Upper lobe of left lung (tissue), 6 donors: Measurements from ENCODE around the gene CRIP2. TPM values are rescaled to one million over a fixed set of nuclear protein-coding genes. Genes with fewer than 3 reads are reported as not detected.

Experiments used
- ATAC-seq, 2 donors: fragments of 200-7000 bp; cut with Tn5 transposase; one replicate each; pipeline ENCODE4 v1.9.1; 2022; ENCODE audit warnings: mild to moderate bottlenecking in 2 of 2, moderate library complexity in 2 of 2; ENCODE audit not compliant: low FRiP score in 2 of 2
- DNase-seq, 2 donors: peaks; one replicate each; pipeline ENCODE4 v3.0.0-alpha.2; 2019 to 2020
- H3K27ac ChIP-seq, 4 donors: fragments of 200-600 bp; sonication (generic); one replicate each; pipeline ENCODE4 v1.5.1; 2016 to 2019
- H3K27me3 ChIP-seq, 4 donors: fragments of 200-600 bp; sonication (generic); one replicate each; pipeline ENCODE4 v1.5.1; 2017 to 2019
- H3K36me3 ChIP-seq, 4 donors: fragments of 200-600 bp; sonication (generic); one replicate each; pipeline ENCODE4 v1.5.1; 2016 to 2019
- H3K4me1 ChIP-seq, 4 donors: fragments of 200-600 bp; sonication (generic); one replicate each; pipeline ENCODE4 v1.5.1; 2018 to 2019
- H3K4me3 ChIP-seq, 4 donors: fragments of 200-600 bp; sonication (generic); one replicate each; pipeline ENCODE4 v1.5.1; 2017 to 2019; ENCODE audit warnings: mild to moderate bottlenecking in 2 of 4, moderate library complexity in 1 of 4
- H3K9me3 ChIP-seq, 4 donors: fragments of 200-600 bp; sonication (generic); one replicate each; pipeline ENCODE4 v1.5.1; 2018 to 2019
- CTCF ChIP-seq, 6 experiments: fragments of 450-650 bp in 4 of 6; fragments of 200-600 bp in 2 of 6; sonication (generic) in 2 of 6; IDR thresholded peaks; one replicate each; pipeline ENCODE4 v1.5.1; 2016 to 2019; ENCODE audit warnings: antibody characterized with exemption in 6 of 6
- EP300 ChIP-seq, 4 donors: sonication (generic); formaldehyde crosslinking; IDR thresholded peaks; one replicate each; pipeline ENCODE4 v1.5.1; 2017; ENCODE audit warnings: antibody characterized with exemption in 4 of 4, control low read depth in 2 of 4
- POLR2A ChIP-seq, 4 donors: fragments of 450-650 bp; IDR thresholded peaks; one replicate each; pipeline ENCODE4 v1.5.1; 2016 to 2017; ENCODE audit warnings: antibody characterized with exemption in 4 of 4, mild to moderate bottlenecking in 2 of 4
- POLR2AphosphoS5 ChIP-seq, 2 donors: sonication (generic); formaldehyde crosslinking; IDR thresholded peaks; one replicate each; pipeline ENCODE4 v1.5.1; 2017; ENCODE audit warnings: antibody characterized with exemption in 2 of 2
- WGBS, 2 donors: methylation state at CpG; one replicate each; pipeline ENCODE4 v1.1.5; 2017 to 2018; 5-methylcytosine and 5-hydroxymethylcytosine counted together
- total RNA-seq, 6 donors: library from RNA; depleted of rRNA in 4 of 6; stranded (reverse); fragments of >200 nt in 4 of 6; gene quantifications; one replicate each; pipeline versions ENCODE4 v1.1.0 to v1.2.1, GENCODE V29; 2016 to 2021
- donor health status: DM: no; HTN: no; CAD: no; lungs with moderate emphysema.
- donor health status: DM: no; HTN: yes; CAD: no; lungs with severe emphysema.

Gene CRIP2
- total RNA-seq, 6 donors from 2014 or later, result 55.5 to 422 (median 190) TPM

- Histone ChIP-seq H3K4me1 (no peaks in the 10 kb centered on the region), H3K27ac (no peak overlapping the region), H3K9me3 (no peaks in the 10 kb centered on the region), H3K36me3 (peaks cover 0 to 35% (median 12%) of the 10 kb centered on the region in 4 donors), H3K27me3 (no peaks in the 10 kb centered on the region), H3K4me3 (no peak overlapping the region)
- ATAC-seq (no peak), DNase-seq (peak in 1 of 2 donors; percentile 54)
- TF ChIP-seq CTCF (IDR thresholded peaks at IDR 0.05), result no peak
- TF ChIP-seq EP300 (IDR thresholded peaks at IDR 0.05), result no peak
- TF ChIP-seq POLR2A (IDR thresholded peaks at IDR 0.05), result no peak
- no peak for TF ChIP-seq POLR2AphosphoS5 (IDR thresholded peaks at IDR 0.05)
- WGBS, 2 donors, result 84 to 100% methylated on average over 2 to 12 of the region's 12 CpGs
Observed at GRCh38 chr14:105442834-105443233, 31.8 kb upstream of the CRIP2 start.

- Histone ChIP-seq H3K36me3 (peaks cover 0 to 31% (median 12%) of the 10 kb centered on the region in 4 donors), H3K27ac (no peak overlapping the region), H3K9me3 (no peaks in the 10 kb centered on the region), H3K4me1 (peaks cover 7 to 9% (median 7%) of the 10 kb centered on the region in 4 donors), H3K27me3 (no peaks in the 10 kb centered on the region), H3K4me3 (no peak overlapping the region)
- 91% methylated on average over 10 to 17 of the region's 17 CpGs for WGBS, 2 donors
- DNase-seq (peak in 1 of 2 donors; percentile 64), ATAC-seq (no peak)
- TF ChIP-seq EP300 (IDR thresholded peaks at IDR 0.05) (no peak), POLR2A (IDR thresholded peaks at IDR 0.05) (no peak), CTCF (IDR thresholded peaks at IDR 0.05) (no peak), POLR2AphosphoS5 (IDR thresholded peaks at IDR 0.05) (no peak)
Observed at GRCh38 chr14:105444859-105445258, 29.8 kb upstream of the CRIP2 start.

GRCh38 chr14:105445290-105445689 lies 29.3 kb upstream of the CRIP2 start:
- 91 to 92% methylated on average over 11 to 23 of the region's 24 CpGs for WGBS, 2 donors
- H3K36me3 ChIP-seq, result peaks cover 0 to 35% (median 16%) of the 10 kb centered on the region in 4 donors

GRCh38 chr14:105445901-105446845 lies 28.4 kb upstream of the CRIP2 start:
- DNase-seq (peak in 1 of 2 donors; percentile 62), ATAC-seq (no peak)
- Histone ChIP-seq H3K36me3 (peaks cover 0 to 44% (median 23%) of the 10 kb centered on the region in 4 donors), H3K27ac (no peak overlapping the region), H3K4me1 (peaks cover 7 to 9% (median 7%) of the 10 kb centered on the region in 4 donors), H3K9me3 (no peaks in the 10 kb centered on the region), H3K27me3 (no peaks in the 10 kb centered on the region), H3K4me3 (no peak overlapping the region)
- WGBS, 2 donors, result 93 to 96% methylated on average over 17 to 18 of the region's 26 CpGs
- TF ChIP-seq CTCF (IDR thresholded peaks at IDR 0.05), result no peak
- TF ChIP-seq EP300 (IDR thresholded peaks at IDR 0.05), result no peak
- TF ChIP-seq POLR2A (IDR thresholded peaks at IDR 0.05), result no peak
- TF ChIP-seq POLR2AphosphoS5 (IDR thresholded peaks at IDR 0.05), result no peak

More at GRCh38 chr14:105445290-105445689, 29.3 kb upstream of the CRIP2 start:
- ATAC-seq, result no peak
- TF ChIP-seq POLR2A (IDR thresholded peaks at IDR 0.05) (no peak), CTCF (IDR thresholded peaks at IDR 0.05) (no peak), EP300 (IDR thresholded peaks at IDR 0.05) (no peak), POLR2AphosphoS5 (IDR thresholded peaks at IDR 0.05) (no peak)
- no peaks in the 10 kb centered on the region for H3K27me3 ChIP-seq
- peak in 1 of 2 donors; percentile 76 for DNase-seq
- peaks cover 7 to 9% (median 7%) of the 10 kb centered on the region in 4 donors for H3K4me1 ChIP-seq
- no peak overlapping the region for H3K4me3 ChIP-seq
- no peak overlapping the region for H3K27ac ChIP-seq
- no peaks in the 10 kb centered on the region for H3K9me3 ChIP-seq
